ENCODE data around the gene BTBD19. TPM values are rescaled to one million over a fixed set of nuclear protein-coding genes. Genes with fewer than 3 reads are reported as not detected.

The BTBD19 gene
- total and polyA plus RNA-seq, 9 of the 15 experiments (the other 6 are each of a cell fraction or from before 2014, with no cell fraction given): 0.22 to 2.0 (median 0.95) TPM

DNA sequence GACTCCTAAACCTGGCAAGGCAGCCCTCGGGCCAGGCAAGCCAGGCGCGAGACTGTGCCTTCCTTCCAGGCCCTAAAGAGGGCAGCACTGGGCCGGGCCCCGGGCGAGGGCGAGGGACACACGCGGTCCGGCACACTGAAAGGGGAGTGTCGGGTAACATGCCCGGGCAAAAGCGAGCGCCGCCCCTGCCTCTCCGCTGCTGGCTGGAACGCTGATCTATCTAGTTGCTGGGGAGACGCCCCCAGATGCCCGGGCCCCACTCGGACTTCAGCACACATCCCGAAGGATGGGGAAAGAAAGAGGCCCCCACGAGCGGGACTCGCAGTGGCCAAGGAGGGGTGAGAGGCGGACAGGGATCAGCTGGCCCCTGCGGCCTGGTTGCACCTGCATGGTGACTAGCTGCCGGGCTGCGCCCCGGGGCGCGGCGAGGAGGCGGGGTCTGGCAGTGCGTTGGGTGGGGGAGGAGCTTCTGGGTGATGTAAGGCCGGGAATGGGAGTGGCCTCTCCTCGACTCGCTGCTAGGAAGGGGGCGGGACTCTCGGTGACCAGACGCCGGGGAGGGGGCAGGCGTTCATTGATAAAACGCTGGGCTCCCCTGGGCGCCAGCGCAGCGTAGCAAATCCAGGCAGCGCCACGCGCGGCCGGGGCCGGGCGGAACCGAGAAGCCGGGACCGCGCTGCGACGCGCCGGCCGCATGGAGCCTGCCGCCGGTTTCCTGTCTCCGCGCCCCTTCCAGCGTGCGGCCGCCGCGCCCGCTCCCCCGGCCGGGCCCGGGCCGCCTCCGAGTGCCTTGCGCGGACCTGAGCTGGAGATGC, 8.3 kb upstream of the BTBD19 start, which contains the start of gene PLK3 (continued):
- TF ChIP-seq SRF (CRISPR knock-in tag; IDR thresholded peaks at IDR 0.05) (peak in 1 of 2 experiments; percentile 52; a peak in 2 of 4 replicates), ZNF174 (CRISPR knock-in tag; IDR thresholded peaks at IDR 0.05) (peak; percentile 73; the same call in 1 of the 2 replicates), JUN (IDR thresholded peaks at IDR 0.05; ENCODE audit: borderline replicate concordance, low read depth, low read length) (peak; percentile 47; the same call in 1 of the 2 replicates), JUN (CRISPR knock-in tag; IDR thresholded peaks at IDR 0.05; ENCODE audit: borderline replicate concordance) (peak; percentile 83), HDGF (IDR thresholded peaks at IDR 0.05) (no peak), CEBPG (CRISPR knock-in tag; IDR thresholded peaks at IDR 0.05) (peak; percentile 91), CEBPG (tag; conservative IDR thresholded peaks at IDR 0.05 in 1 of 2, IDR thresholded peaks at IDR 0.05 in 1 of 2) (peak in 1 of 2 experiments; percentile 53; a peak in 1 of 4 replicates), ELF1 (tag; IDR thresholded peaks at IDR 0.05) (no peak; the same call in 1 of the 2 replicates), ZNF511 (CRISPR knock-in tag; IDR thresholded peaks at IDR 0.05) (peak; percentile 67; the same call in 1 of the 2 replicates), MXI1 (IDR thresholded peaks at IDR 0.05; ENCODE audit: low read depth, low read length) (peak; percentile 87), TCF7L2 (IDR thresholded peaks at IDR 0.05; ENCODE audit: low read depth, low read length) (no peak), ZBTB2 (IDR thresholded peaks at IDR 0.05) (peak; percentile 89), POLR3A (IDR thresholded peaks at IDR 0.05; ENCODE audit: borderline replicate concordance, extremely low read depth, insufficient read depth, insufficient read length) (no peak), RBBP5 (IDR thresholded peaks at IDR 0.05; ENCODE audit: borderline replicate concordance, insufficient read depth, low read length, poor library complexity, severe bottlenecking) (peak; percentile 43), ZNF224 (CRISPR knock-in tag; IDR thresholded peaks at IDR 0.05) (no peak), ZNF431 (CRISPR knock-in tag; IDR thresholded peaks at IDR 0.05) (0 out of 2 replicates have a peak, but pooled peaks have one; percentile 48), HDAC8 (tag; IDR thresholded peaks at IDR 0.05) (peak; percentile 41; the same call in 1 of the 2 replicates), POLR3G (IDR thresholded peaks at IDR 0.05; ENCODE audit: extremely low read depth, insufficient read length, insufficient replicate concordance) (no peak), RAD21 (CRISPR knock-in tag; conservative IDR thresholded peaks at IDR 0.05 in 1 of 2, IDR thresholded peaks at IDR 0.05 in 1 of 2) (peak; percentile 91 to 96), ZNF175 (CRISPR knock-in tag; IDR thresholded peaks at IDR 0.05; ENCODE audit: low read depth) (peak; percentile 70), ZNF197 (CRISPR knock-in tag; IDR thresholded peaks at IDR 0.05; ENCODE audit: low read depth) (no peak; the same call in 1 of the 2 replicates), HIVEP1 (CRISPR knock-in tag; IDR thresholded peaks at IDR 0.05) (peak; percentile 38; the same call in 1 of the 2 replicates)
- TF ChIP-seq, protein P1, sequence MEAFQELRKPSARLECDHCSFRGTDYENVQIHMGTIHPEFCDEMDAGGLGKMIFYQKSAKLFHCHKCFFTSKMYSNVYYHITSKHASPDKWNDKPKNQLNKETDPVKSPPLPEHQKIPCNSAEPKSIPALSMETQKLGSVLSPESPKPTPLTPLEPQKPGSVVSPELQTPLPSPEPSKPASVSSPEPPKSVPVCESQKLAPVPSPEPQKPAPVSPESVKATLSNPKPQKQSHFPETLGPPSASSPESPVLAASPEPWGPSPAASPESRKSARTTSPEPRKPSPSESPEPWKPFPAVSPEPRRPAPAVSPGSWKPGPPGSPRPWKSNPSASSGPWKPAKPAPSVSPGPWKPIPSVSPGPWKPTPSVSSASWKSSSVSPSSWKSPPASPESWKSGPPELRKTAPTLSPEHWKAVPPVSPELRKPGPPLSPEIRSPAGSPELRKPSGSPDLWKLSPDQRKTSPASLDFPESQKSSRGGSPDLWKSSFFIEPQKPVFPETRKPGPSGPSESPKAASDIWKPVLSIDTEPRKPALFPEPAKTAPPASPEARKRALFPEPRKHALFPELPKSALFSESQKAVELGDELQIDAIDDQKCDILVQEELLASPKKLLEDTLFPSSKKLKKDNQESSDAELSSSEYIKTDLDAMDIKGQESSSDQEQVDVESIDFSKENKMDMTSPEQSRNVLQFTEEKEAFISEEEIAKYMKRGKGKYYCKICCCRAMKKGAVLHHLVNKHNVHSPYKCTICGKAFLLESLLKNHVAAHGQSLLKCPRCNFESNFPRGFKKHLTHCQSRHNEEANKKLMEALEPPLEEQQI (IDR thresholded peaks at IDR 0.05): no peak

Data from K562 (cell line).